ENCODE data around the gene NPB. TPM values are rescaled to one million over a fixed set of nuclear protein-coding genes. Genes with fewer than 3 reads are reported as not detected.

Gene NPB
- polyA plus RNA-seq, 1 of the 3 experiments (the other 2 are of a cell fraction) = 2.4 TPM

DNA sequence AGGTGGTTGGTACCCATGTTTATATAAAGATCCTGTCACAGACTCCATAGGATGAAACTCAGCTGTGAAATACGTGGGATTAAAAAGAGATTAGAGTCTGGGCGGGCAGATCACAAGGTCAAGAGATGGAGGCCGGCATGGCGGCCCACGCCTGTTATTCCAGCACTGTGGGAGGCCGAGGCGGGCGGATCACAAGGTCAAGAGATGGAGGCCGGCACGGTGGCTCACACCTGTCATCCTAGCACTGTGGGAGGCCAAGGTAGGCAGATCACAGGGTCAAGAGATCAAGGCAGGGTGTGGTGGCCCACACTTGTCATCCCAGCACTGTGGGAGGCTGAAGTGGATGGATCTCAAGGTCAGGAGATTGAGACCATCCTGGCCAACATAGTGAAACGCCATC lies 6.6 kb upstream of the NPB start:
- ChIA-PET CTCF (interaction anchor here (1.4 kb wide), 1 partner anchor 25 kb away, joined by 4 read pairs; no protein-coding TSS in a partner anchor), POLR2A (no interaction called here)
- no peak for DNase-seq
- peaks cover 30 to 36% of the 10 kb centered on the region in 2 experiments for H3K36me3 ChIP-seq (replicated peaks in 1 of 2; ENCODE audit: control insufficient read depth in 1 of 2, insufficient read depth in 2 of 2, low read length in 1 of 2)
- H3K9me3 ChIP-seq = no peaks in the 10 kb centered on the region
- 97% methylated on average over 11 of the region's 11 CpGs for WGBS (ENCODE audit: low lambda C conversion rate)
- no peak overlapping the region for H3K9ac ChIP-seq
- H3K4me3 ChIP-seq (ENCODE audit: low read depth in 2 of 2, low read length in 1 of 2) = no peak overlapping the region
- no peak overlapping the region for H2AFZ ChIP-seq (ENCODE audit: low read depth)
- no peak overlapping the region for H3K27ac ChIP-seq (ENCODE audit: low read depth in 2 of 2, low read length in 1 of 2)
- H3K79me2 ChIP-seq (ENCODE audit: insufficient read depth) = peaks cover 53% of the 10 kb centered on the region
- H3K9me2 ChIP-seq = no peaks in the 10 kb centered on the region
- peaks cover 2 to 9% of the 10 kb centered on the region in 2 experiments; a peak in 2 of 4 replicates for H3K4me1 ChIP-seq (ENCODE audit: control insufficient read depth in 1 of 2, insufficient read depth in 2 of 2, low read depth in 1 of 2, low read length in 1 of 2)
- TF ChIP-seq NRF1 (IDR thresholded peaks at IDR 0.05; ENCODE audit: low read depth, low read length) (no peak), USF2 (IDR thresholded peaks at IDR 0.05; ENCODE audit: borderline replicate concordance, low read depth, low read length) (no peak), RFX5 (IDR thresholded peaks at IDR 0.05; ENCODE audit: low read length) (no peak), SMC3 (IDR thresholded peaks at IDR 0.05; ENCODE audit: low read depth, low read length) (no peak), MXI1 (IDR thresholded peaks at IDR 0.05; ENCODE audit: low read depth, low read length) (no peak), TAF1 (IDR thresholded peaks at IDR 0.05; ENCODE audit: borderline replicate concordance, low read depth, low read length) (no peak)
- TF ChIP-seq, protein P1, sequence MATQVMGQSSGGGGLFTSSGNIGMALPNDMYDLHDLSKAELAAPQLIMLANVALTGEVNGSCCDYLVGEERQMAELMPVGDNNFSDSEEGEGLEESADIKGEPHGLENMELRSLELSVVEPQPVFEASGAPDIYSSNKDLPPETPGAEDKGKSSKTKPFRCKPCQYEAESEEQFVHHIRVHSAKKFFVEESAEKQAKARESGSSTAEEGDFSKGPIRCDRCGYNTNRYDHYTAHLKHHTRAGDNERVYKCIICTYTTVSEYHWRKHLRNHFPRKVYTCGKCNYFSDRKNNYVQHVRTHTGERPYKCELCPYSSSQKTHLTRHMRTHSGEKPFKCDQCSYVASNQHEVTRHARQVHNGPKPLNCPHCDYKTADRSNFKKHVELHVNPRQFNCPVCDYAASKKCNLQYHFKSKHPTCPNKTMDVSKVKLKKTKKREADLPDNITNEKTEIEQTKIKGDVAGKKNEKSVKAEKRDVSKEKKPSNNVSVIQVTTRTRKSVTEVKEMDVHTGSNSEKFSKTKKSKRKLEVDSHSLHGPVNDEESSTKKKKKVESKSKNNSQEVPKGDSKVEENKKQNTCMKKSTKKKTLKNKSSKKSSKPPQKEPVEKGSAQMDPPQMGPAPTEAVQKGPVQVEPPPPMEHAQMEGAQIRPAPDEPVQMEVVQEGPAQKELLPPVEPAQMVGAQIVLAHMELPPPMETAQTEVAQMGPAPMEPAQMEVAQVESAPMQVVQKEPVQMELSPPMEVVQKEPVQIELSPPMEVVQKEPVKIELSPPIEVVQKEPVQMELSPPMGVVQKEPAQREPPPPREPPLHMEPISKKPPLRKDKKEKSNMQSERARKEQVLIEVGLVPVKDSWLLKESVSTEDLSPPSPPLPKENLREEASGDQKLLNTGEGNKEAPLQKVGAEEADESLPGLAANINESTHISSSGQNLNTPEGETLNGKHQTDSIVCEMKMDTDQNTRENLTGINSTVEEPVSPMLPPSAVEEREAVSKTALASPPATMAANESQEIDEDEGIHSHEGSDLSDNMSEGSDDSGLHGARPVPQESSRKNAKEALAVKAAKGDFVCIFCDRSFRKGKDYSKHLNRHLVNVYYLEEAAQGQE (IDR thresholded peaks at IDR 0.05; ENCODE audit: low read depth, low read length) = no peak
- no peaks in the 10 kb centered on the region for H3K27me3 ChIP-seq (ENCODE audit: insufficient read depth)
- H3K4me2 ChIP-seq = no peak overlapping the region
- peaks cover 37% of the 10 kb centered on the region for H3F3A ChIP-seq (replicated peaks; ENCODE audit: insufficient read depth)
- peaks cover 8% of the 10 kb centered on the region; the same call in 1 of the 2 replicates for H4K20me1 ChIP-seq (ENCODE audit: insufficient read depth)

- 60% methylated on average over 18 of the region's 19 CpGs for WGBS (ENCODE audit: low lambda C conversion rate)
- POLR2A ChIA-PET = interaction anchor here (0.9 kb wide), 1 partner anchor 29 kb away, joined by 3 read pairs; no protein-coding TSS in a partner anchor
- Histone ChIP-seq H4K20me1 (ENCODE audit: insufficient read depth) (peaks cover 8% of the 10 kb centered on the region; the same call in 1 of the 2 replicates), H3K36me3 (replicated peaks in 1 of 2; ENCODE audit: control insufficient read depth in 1 of 2, insufficient read depth in 2 of 2, low read length in 1 of 2) (peaks cover 31 to 33% of the 10 kb centered on the region in 2 experiments), H3K9me3 (no peaks in the 10 kb centered on the region), H3F3A (replicated peaks; ENCODE audit: insufficient read depth) (peaks cover 43% of the 10 kb centered on the region), H3K79me2 (ENCODE audit: insufficient read depth) (peaks cover 29% of the 10 kb centered on the region), H3K9ac (no peak overlapping the region; the same call in 1 of the 2 replicates), H3K4me3 (ENCODE audit: low read depth in 2 of 2, low read length in 1 of 2) (no peak overlapping the region), H3K27ac (ENCODE audit: low read depth in 2 of 2, low read length in 1 of 2) (peak overlapping the region in 1 of 2 experiments; percentile 66; a peak in 2 of 4 replicates), H2AFZ (ENCODE audit: low read depth) (no peak overlapping the region), H3K9me2 (no peaks in the 10 kb centered on the region), H3K4me1 (ENCODE audit: control insufficient read depth in 1 of 2, insufficient read depth in 2 of 2, low read depth in 1 of 2, low read length in 1 of 2) (peaks cover 3 to 10% of the 10 kb centered on the region in 2 experiments; a peak in 1 of 4 replicates), H3K27me3 (ENCODE audit: insufficient read depth) (no peaks in the 10 kb centered on the region), H3K4me2 (no peak overlapping the region; the same call in 1 of the 2 replicates)
- DNase-seq = no peak
- CTCF ChIA-PET = interaction anchor here (1.7 kb wide), 1 partner anchor 29 kb away, joined by 8 read pairs; no protein-coding TSS in a partner anchor
- TF ChIP-seq FOSL2 (IDR thresholded peaks at IDR 0.05; ENCODE audit: borderline replicate concordance, low read depth) = peak; percentile 34; the same call in 1 of the 2 replicates
- TF ChIP-seq TEAD4 (IDR thresholded peaks at IDR 0.05; ENCODE audit: borderline replicate concordance, insufficient read depth) = no peak
These were observed 3.8 kb upstream of the NPB start for GRCh38 chr17:81898029-81898866.
